T-cell (primary cell): ENCODE results near the gene PPP1R13B. TPM values are rescaled to one million over a fixed set of nuclear protein-coding genes. Genes with fewer than 3 reads are reported as not detected.

Source experiments
- ATAC-seq, 4 experiments: fragments of 200-7000 bp in 3 of 4; fragments of 150-1000 bp in 1 of 4; cut with Tn5 transposase; replicated peaks in 1 of 4; 1 replicate in 3 of 4; 2 replicates in 1 of 4; pipeline ENCODE4 v1.10.0; 2021; ENCODE audit warnings: moderate library complexity in 3 of 4, mild to moderate bottlenecking in 2 of 4, moderate number of reproducible peaks in 1 of 4
- CTCF ChIA-PET, 2 donors: fragments of 300-600 bp; sonication (Branson Sonifier 250); formaldehyde crosslinking; loops; one replicate each; lab custom pipeline; 2022; ENCODE audit warnings: antibody characterized with exemption in 2 of 2; lab: Charles Lee
- POLR2A ChIA-PET, 2 donors: fragments of 300-600 bp; sonication (Branson Sonifier 250); formaldehyde crosslinking; loops; one replicate each; lab custom pipeline; 2022; ENCODE audit warnings: antibody characterized with exemption in 2 of 2; lab: Charles Lee
- DNase-seq, 35 experiments: peaks; one replicate each; pipeline versions ENCODE4 v3.0.0 to v3.0.0-alpha.2; 2013 to 2023
- H3K27ac ChIP-seq: one replicate; pipeline ENCODE4 v1.5.1; 2013; ENCODE audit warnings: low read length
- H3K27me3 ChIP-seq, 2 experiments: replicated peaks in 1 of 2; 1 replicate in 1 of 2; 2 replicates in 1 of 2; pipeline versions ENCODE4 v1.6.1 to v1.7.0; 2013; ENCODE audit warnings: low read length in 1 of 2, mixed read lengths in 1 of 2; ENCODE audit not compliant: control insufficient read depth in 2 of 2, insufficient read depth in 2 of 2; ENCODE audit errors: extremely low read depth in 1 of 2
- H3K36me3 ChIP-seq, 2 donors: 1 replicate in 1 of 2; 2 replicates in 1 of 2; pipeline versions ENCODE4 v1.6.1 to v1.7.0; 2013; ENCODE audit warnings: low read length in 1 of 2; ENCODE audit not compliant: control insufficient read depth in 2 of 2, insufficient read depth in 1 of 2; ENCODE audit errors: extremely low read depth in 1 of 2
- H3K4me1 ChIP-seq, 2 experiments: 1 replicate in 1 of 2; 2 replicates in 1 of 2; pipeline versions ENCODE4 v1.6.1 to v1.7.0; 2013; ENCODE audit warnings: low read length in 2 of 2, mixed read lengths in 1 of 2; ENCODE audit not compliant: insufficient read depth in 2 of 2, control insufficient read depth in 1 of 2; ENCODE audit errors: extremely low read depth in 1 of 2
- H3K4me3 ChIP-seq, 2 donors: 1 replicate in 1 of 2; 2 replicates in 1 of 2; pipeline versions ENCODE4 v1.5.1 to v1.7.0; 2013; ENCODE audit warnings: mild to moderate bottlenecking in 2 of 2, low read length in 1 of 2, moderate library complexity in 1 of 2; ENCODE audit not compliant: control insufficient read depth in 1 of 2; ENCODE audit errors: extremely low read depth in 1 of 2
- H3K9me3 ChIP-seq: 2 replicates; pipeline ENCODE4 v1.7.0; 2013
- H3K27ac Mint-ChIP-seq, 2 donors: one replicate each; pipeline ENCODE4 v1.8.0; 2020 to 2021; ENCODE audit warnings: mild to moderate bottlenecking in 2 of 2, mixed read lengths in 2 of 2
- H3K27me3 Mint-ChIP-seq, 2 donors: one replicate each; pipeline ENCODE4 v1.8.0; 2021 to 2022; ENCODE audit warnings: mixed read lengths in 2 of 2
- H3K36me3 Mint-ChIP-seq: one replicate; pipeline ENCODE4 v1.8.0; 2021; ENCODE audit warnings: mixed read lengths
- H3K4me1 Mint-ChIP-seq, 3 donors: one replicate each; pipeline ENCODE4 v1.8.0; 2020 to 2022; ENCODE audit warnings: mixed read lengths in 3 of 3, mild to moderate bottlenecking in 1 of 3
- H3K4me3 Mint-ChIP-seq, 3 donors: one replicate each; pipeline ENCODE4 v1.8.0; 2020 to 2022; ENCODE audit warnings: mild to moderate bottlenecking in 3 of 3, mixed read lengths in 3 of 3, moderate library complexity in 3 of 3
- H3K9me3 Mint-ChIP-seq, 3 donors: one replicate each; pipeline ENCODE4 v1.8.0; 2020 to 2022; ENCODE audit warnings: mixed read lengths in 3 of 3
- WGBS: methylation state at CpG from one replicate; pipeline ENCODE4 v1.1.5; 2013; ENCODE audit warnings: missing lambda C conversion rate; ENCODE audit not compliant: insufficient coverage; 5-methylcytosine and 5-hydroxymethylcytosine counted together
- total RNA-seq, 35 experiments: library from RNA in 6 of 35; stranded (reverse) in 6 of 35; fragments of 120-200 nt in 1 of 35; gene quantifications; one replicate each; pipeline versions ENCODE4 v1.2.1 to v1.2.4 and lab custom pipeline; 2013 to 2026

PPP1R13B gene
- total RNA-seq, 5 donors from 2014 or later (not counting 1 experiment from before 2014, with no cell fraction given) = 23.8 to 32.4 (median 29.9) TPM

DNA sequence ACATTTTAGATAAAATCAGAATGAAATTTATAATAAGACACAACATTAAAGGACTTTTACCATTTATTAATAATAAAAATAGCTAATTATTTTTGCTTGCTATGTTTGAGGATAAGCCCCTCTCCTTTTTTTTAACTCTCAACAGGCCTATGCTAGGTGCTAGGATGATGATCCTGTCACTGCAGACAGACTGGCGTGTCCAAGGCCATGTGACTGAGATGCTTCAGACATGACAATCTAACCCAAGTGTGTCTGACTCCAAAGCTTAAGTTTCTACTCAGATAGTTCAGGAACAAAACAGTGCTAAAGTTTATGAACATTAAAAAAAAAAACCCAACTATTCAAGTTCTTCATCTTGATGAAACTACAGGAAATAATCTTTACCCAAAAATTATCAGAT, 29.8 kb downstream of the PPP1R13B start:
- no peak for ATAC-seq
- peak overlapping the region in 1 of 2 donors; percentile 11 for H3K27ac Mint-ChIP-seq
- Histone ChIP-seq H3K9me3 (no peaks in the 10 kb centered on the region), H3K36me3 (no peaks in the 10 kb centered on the region), H3K27me3 (peaks cover 0 to 4% of the 10 kb centered on the region in 2 experiments), H3K4me1 (peaks cover 2 to 5% of the 10 kb centered on the region in 2 experiments), H3K27ac (no peak overlapping the region), H3K4me3 (no peak overlapping the region)
- DNase-seq = no peak
- no peak overlapping the region for H3K4me3 Mint-ChIP-seq
- WGBS = 57% methylated on average over 1 of the region's 1 CpG
- POLR2A ChIA-PET = interaction anchor here (0.6 to 0.7 kb wide), 2 partner anchors 12 to 14 kb away, joined by 3 to 4 read pairs; no protein-coding TSS in a partner anchor
- no peaks in the 10 kb centered on the region for H3K9me3 Mint-ChIP-seq
- peaks cover 3% of the 10 kb centered on the region for H3K36me3 Mint-ChIP-seq
- peaks cover 41 to 48% (median 44%) of the 10 kb centered on the region in 3 donors for H3K4me1 Mint-ChIP-seq
- CTCF ChIA-PET = interaction anchor here in 1 of 2 donors (0.6 to 1.8 kb wide), 3 partner anchors 9 to 102 kb away, joined by 3 to 11 read pairs (median 6); no protein-coding TSS in a partner anchor
- no peaks in the 10 kb centered on the region for H3K27me3 Mint-ChIP-seq

DNA sequence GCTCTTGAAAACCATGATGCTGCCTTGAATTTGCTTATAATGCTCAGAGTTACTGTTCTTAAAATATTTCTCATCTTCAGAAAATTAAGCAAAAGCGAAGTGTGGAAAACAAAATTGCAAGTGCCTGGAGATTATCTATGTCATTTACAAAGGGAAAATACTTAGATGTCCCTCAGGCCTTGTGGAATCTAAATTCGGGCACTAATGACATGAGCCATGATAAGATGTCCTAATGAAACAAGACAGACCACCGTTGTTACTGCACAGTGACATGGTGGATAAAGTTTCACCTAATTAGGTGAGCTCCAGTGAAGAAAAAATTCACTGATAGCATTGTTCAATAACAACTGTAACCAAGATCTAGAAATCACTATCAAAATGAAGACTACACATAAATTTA, 30.4 kb downstream of the PPP1R13B start:
- no peak overlapping the region for H3K4me3 ChIP-seq
- Mint-ChIP-seq H3K4me1 (peaks cover 41 to 46% (median 44%) of the 10 kb centered on the region in 3 donors), H3K9me3 (no peaks in the 10 kb centered on the region), H3K36me3 (peaks cover 3% of the 10 kb centered on the region), H3K4me3 (no peak overlapping the region), H3K27me3 (no peaks in the 10 kb centered on the region), H3K27ac (no peak overlapping the region)
- WGBS = 57% methylated on average over 1 of the region's 3 CpGs
- ATAC-seq (no peak), DNase-seq (no peak)
- H3K27ac ChIP-seq = no peak overlapping the region
- H3K36me3 ChIP-seq = no peaks in the 10 kb centered on the region
- ChIA-PET POLR2A (interaction anchor here (0.6 to 0.7 kb wide), 4 partner anchors 11 to 196 kb away, joined by 3 to 5 read pairs (median 4); no protein-coding TSS in a partner anchor), CTCF (interaction anchor here in 1 of 2 donors (0.6 to 2.0 kb wide), 4 partner anchors 8 to 103 kb away, joined by 3 to 11 read pairs (median 6); no protein-coding TSS in a partner anchor)
- no peaks in the 10 kb centered on the region for H3K9me3 ChIP-seq
- peaks cover 0 to 4% of the 10 kb centered on the region in 2 experiments for H3K27me3 ChIP-seq
- H3K4me1 ChIP-seq = peaks cover 2 to 5% of the 10 kb centered on the region in 2 experiments

DNA sequence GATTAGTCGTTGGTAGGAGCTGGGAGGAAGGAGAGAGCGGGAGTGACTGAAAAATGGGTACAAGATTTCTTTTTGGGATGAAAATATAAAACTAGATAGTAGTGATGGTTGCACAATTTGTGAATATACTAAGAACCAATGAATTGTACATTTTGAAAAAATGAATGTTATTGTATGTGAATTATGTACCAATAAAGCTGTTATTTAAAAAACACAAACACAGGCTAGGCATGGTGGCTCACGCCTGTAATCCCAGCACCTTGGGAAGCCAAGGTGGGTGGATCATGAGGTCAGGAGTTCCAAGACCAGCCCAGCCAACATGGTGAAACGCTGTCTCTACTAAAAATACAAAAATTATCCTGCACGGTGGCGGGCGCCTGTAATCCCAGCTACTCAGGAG, 32.1 kb downstream of the PPP1R13B start:
- DNase-seq (no peak), ATAC-seq (no peak)
- Histone ChIP-seq H3K27me3 (peaks cover 0 to 4% of the 10 kb centered on the region in 2 experiments), H3K27ac (no peak overlapping the region), H3K36me3 (no peaks in the 10 kb centered on the region), H3K4me3 (no peak overlapping the region), H3K9me3 (no peaks in the 10 kb centered on the region), H3K4me1 (peaks cover 2 to 5% of the 10 kb centered on the region in 2 experiments)
- CTCF ChIA-PET = interaction anchor here in 1 of 2 donors (0.6 to 2.0 kb wide), 2 partner anchors 8 to 10 kb away, joined by 6 to 7 read pairs; no protein-coding TSS in a partner anchor
- Mint-ChIP-seq H3K36me3 (peaks cover 3% of the 10 kb centered on the region), H3K27ac (no peak overlapping the region), H3K4me1 (peaks cover 31 to 34% (median 33%) of the 10 kb centered on the region in 3 donors), H3K4me3 (no peak overlapping the region), H3K9me3 (no peaks in the 10 kb centered on the region), H3K27me3 (no peaks in the 10 kb centered on the region)
- WGBS = 92% methylated on average over 2 of the region's 7 CpGs
- POLR2A ChIA-PET = no interaction called here

DNA sequence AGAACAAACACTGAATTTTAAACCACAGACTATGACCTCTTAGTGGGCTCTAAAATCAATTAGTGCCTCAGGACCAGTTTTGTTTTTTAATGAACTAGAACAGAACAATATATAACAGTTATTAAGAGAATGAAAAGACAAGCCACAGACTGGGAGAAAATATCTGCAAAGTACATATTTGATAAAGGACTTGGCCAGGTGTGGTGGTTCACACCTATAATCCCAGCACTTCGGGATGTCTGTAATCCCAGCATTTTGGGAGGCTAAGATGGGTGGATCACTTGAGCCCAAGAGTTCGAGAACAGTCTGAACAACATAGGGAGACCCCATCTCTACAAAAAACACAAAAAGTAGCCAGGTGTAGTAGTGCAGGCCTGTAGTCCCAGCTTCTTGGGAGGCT, 36.2 kb downstream of the PPP1R13B start:
- H3K4me1 Mint-ChIP-seq = peaks cover 7 to 13% (median 8%) of the 10 kb centered on the region in 3 donors
- no CpG with 5 or more reads among the region's 2 CpGs for WGBS
- CTCF ChIA-PET = interaction anchor here (0.6 kb wide), 2 partner anchors 59 to 176 kb away, joined by 5 to 6 read pairs; no protein-coding TSS in a partner anchor
- no peaks in the 10 kb centered on the region for H3K9me3 Mint-ChIP-seq
- no peak overlapping the region for H3K27ac Mint-ChIP-seq
- POLR2A ChIA-PET = no interaction called here
- ATAC-seq (no peak), DNase-seq (no peak)
- no peaks in the 10 kb centered on the region for H3K27me3 ChIP-seq
- H3K27ac ChIP-seq = no peak overlapping the region
- H3K4me3 Mint-ChIP-seq = no peak overlapping the region
- H3K36me3 Mint-ChIP-seq = peaks cover 3% of the 10 kb centered on the region
- no peaks in the 10 kb centered on the region for H3K36me3 ChIP-seq
- no peaks in the 10 kb centered on the region for H3K27me3 Mint-ChIP-seq
- no peaks in the 10 kb centered on the region for H3K9me3 ChIP-seq
- no peaks in the 10 kb centered on the region for H3K4me1 ChIP-seq
- H3K4me3 ChIP-seq = no peak overlapping the region

DNA sequence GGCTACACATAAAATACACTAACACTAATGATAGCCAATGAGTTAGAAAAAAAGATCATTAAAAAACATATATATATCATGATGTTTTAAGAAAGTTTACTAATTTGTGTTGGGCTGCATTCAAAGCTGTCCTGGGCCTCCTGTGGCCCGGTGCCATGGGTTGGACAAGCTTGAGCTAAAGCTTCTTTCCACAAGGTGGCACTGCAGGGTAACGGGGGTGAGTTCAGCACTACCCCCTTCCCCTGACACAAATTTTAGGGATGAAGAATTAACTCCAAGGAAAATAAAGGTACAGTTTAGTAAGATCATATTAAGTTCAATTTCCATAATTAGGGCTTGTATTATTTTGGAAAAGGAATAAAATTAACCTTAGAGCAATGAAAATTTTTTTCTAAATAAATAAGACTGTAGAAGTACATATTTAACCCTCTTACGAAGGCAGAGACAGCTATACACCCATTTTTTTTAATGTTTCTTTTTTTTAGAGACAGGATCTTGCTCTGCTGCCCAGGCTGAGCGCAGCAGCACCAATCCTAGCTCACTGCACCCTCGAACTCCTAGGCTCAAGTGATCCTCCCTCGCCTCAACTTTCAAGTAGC, 38.9 kb downstream of the PPP1R13B start:
- Histone ChIP-seq H3K27ac (no peak overlapping the region), H3K4me3 (no peak overlapping the region), H3K4me1 (no peaks in the 10 kb centered on the region), H3K9me3 (no peaks in the 10 kb centered on the region), H3K27me3 (no peaks in the 10 kb centered on the region), H3K36me3 (no peaks in the 10 kb centered on the region)
- DNase-seq (peak; percentile 19 to 82 (median 55)), ATAC-seq (peak; percentile 74 to 91 (median 82))
- peaks cover 7 to 26% (median 8%) of the 10 kb centered on the region in 3 donors for H3K4me1 Mint-ChIP-seq
- no peaks in the 10 kb centered on the region for H3K27me3 Mint-ChIP-seq
- ChIA-PET CTCF (interaction anchor here in 1 of 2 donors (0.6 to 2.0 kb wide), 15 partner anchors 9 to 269 kb away, joined by 3 to 51 read pairs (median 5); a partner anchor contains a TSS), POLR2A (no interaction called here)
- no peaks in the 10 kb centered on the region for H3K36me3 Mint-ChIP-seq
- H3K9me3 Mint-ChIP-seq = no peaks in the 10 kb centered on the region
- H3K27ac Mint-ChIP-seq = no peak overlapping the region
- H3K4me3 Mint-ChIP-seq = no peak overlapping the region
- WGBS = 77% methylated on average over 3 of the region's 6 CpGs

DNA sequence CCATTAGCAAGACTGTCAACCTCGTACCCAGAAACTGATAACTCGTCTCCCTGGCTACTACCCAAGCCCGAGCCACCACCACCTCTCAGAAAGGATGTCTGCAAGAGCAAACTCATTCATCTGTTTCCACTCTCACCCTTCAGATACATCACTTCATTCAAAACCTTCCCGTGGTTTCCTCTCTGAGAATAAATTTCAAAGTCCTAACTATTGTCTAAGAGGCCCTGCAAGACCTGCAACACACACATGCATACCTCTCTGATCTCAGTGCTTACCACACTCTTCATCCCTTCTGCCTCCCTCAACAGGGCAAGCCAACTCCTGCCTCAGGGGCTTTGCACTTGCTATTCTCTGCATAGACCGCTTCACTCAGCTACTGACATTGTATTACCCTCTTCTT, 40.6 kb downstream of the PPP1R13B start:
- Histone ChIP-seq H3K36me3 (no peaks in the 10 kb centered on the region), H3K9me3 (no peaks in the 10 kb centered on the region), H3K27ac (no peak overlapping the region), H3K27me3 (no peaks in the 10 kb centered on the region), H3K4me1 (no peaks in the 10 kb centered on the region), H3K4me3 (no peak overlapping the region)
- Mint-ChIP-seq H3K27me3 (no peaks in the 10 kb centered on the region), H3K4me3 (no peak overlapping the region), H3K4me1 (peaks cover 7 to 26% (median 10%) of the 10 kb centered on the region in 3 donors), H3K27ac (peak overlapping the region in 1 of 2 donors; percentile 18), H3K9me3 (no peaks in the 10 kb centered on the region), H3K36me3 (no peaks in the 10 kb centered on the region)
- DNase-seq (no peak), ATAC-seq (no peak)
- CTCF ChIA-PET = interaction anchor here in 1 of 2 donors (0.5 to 2.1 kb wide), 6 partner anchors 7 to 175 kb away, joined by 3 to 13 read pairs (median 4); no protein-coding TSS in a partner anchor
- POLR2A ChIA-PET = interaction anchor here in 1 of 2 donors (0.6 kb wide), 1 partner anchor 185 kb away, joined by 3 read pairs; no protein-coding TSS in a partner anchor
- 28% methylated on average over 4 of the region's 5 CpGs for WGBS
